GM19035 (cell line): ENCODE data around the gene KATNAL2.

Experiments used
- ATAC-seq: cut with Tn5 transposase; IDR thresholded peaks from one replicate; pipeline ENCODE4 v1.9.1; 2021; ENCODE audit not compliant: unreplicated experiment

Gene KATNAL2

DNA sequence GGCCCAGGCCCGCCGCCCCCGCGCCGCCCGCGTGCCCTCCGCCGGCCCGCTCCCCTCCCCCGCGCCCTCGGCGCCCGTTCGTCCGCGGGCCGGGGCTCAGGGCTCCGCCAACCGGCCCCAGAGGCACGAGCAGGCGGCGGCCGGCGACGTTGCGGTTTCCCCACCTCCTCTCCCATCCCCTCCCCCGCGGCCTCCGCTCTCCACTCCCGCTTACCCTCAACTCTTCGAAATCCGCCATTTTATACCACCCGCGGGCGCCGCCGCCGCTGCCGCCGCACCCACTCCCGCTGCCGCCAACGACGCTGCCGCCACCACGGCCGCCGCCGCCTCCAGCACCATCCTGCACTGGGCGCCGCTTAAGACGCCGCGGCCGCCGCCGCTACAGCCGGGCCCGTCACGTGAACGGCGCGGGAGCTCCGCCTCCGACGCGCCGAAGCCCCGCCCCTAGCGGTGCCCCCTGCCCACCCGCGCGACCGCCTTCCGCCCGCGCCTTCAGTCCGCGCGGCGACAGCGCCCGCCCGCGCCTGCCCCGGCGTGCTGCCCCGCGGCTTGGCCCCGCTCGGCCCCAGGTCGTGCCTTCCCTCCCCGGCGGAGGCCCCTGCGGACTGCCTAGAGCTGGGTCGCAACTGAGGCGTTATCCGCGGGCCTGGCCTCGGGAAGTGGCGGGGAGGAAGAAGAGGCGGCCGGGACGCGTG, at the start of gene KATNAL2, which contains the start of gene PIAS2:
TSS of gene KATNAL2 (plus strand) at position 495 of the 695 bp plus-strand sequence. CDS start 29,271 bp downstream, outside the sequence.
TSS of gene PIAS2 (minus strand) at position 400 of the 695 bp plus-strand sequence. CDS start at position 238, 162 bp downstream.
- ATAC-seq = peak; percentile 87

DNA sequence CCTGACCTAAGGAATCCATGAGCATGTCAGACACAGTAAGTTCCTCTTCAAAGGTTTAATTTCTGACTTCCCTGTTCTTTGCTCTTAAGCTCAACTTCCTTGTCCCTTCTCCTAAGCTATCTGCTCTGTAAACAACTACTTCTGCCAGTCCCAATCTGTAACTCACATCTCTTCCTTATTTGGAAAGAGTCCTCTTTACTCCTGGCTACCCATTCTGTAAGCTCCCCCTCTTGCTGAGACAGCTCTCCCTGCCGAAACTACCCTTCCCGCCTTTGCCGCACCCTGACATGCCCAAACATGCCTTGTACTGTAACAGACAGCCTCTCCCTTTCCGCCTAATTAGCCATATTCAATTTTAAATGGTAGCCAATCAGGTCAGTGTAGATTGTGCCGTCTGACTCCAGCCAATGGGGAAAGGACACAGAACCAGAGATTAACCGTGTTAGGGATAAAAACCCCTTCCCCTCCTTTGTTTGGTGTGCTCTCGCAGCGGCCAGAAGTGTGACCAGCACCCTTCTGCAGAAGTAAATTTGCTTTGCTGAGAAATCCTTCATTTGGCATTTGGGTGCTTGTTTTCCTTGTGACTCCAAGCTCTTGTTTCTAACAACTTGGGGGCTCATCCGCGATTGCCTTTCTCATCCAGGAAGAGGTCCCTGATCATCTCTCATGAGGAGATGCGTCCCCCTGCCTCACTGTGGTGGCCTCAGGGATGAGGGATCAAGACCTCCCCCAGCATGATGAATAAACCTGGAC, 49.1 kb upstream of the KATNAL2 start:
- no peak for ATAC-seq

GRCh38 chr18:46877329-46877987, 39.9 kb upstream of the KATNAL2 start:
- ATAC-seq = no peak

DNA sequence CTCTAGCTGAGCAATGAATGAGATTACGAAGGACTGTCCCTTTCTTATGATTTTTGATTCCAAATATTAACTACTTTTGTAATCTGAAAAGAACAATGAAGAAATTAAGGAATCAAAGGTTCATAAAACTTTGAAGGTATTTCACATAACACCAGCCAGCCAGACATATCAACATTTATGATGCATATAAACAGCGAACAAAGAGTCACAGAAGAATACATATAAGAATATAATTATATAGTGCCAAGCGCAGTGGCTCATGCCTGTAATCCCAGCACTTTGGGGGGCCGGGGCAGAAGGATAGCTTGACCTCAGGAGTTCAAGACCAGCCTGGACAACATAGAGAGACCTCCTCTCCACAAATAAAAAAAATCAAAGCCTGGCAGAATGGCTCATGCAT, 34.2 kb upstream of the KATNAL2 start:
- no peak for ATAC-seq

DNA sequence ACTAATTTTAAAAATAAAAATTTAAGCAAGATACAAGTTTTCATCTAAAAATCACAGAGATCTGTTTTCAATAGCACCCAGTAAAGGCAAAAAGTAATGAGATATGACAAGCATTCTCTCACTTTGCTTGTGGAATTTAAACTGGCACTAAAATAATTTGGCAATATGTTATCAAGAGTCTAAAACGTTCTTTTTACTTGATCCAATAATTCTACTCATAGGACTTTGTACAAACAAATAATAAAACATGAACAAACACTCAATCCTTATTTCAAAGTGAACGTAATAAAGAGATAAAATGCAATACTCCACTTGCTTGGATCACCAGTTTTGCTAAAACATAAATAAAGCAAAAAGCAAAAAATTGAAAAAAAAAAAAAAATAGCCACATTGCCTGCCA, 30.5 kb upstream of the KATNAL2 start:
- no peak for ATAC-seq

GRCh38 chr18:46888965-46889364, 28.4 kb upstream of the KATNAL2 start:
- no peak for ATAC-seq

DNA sequence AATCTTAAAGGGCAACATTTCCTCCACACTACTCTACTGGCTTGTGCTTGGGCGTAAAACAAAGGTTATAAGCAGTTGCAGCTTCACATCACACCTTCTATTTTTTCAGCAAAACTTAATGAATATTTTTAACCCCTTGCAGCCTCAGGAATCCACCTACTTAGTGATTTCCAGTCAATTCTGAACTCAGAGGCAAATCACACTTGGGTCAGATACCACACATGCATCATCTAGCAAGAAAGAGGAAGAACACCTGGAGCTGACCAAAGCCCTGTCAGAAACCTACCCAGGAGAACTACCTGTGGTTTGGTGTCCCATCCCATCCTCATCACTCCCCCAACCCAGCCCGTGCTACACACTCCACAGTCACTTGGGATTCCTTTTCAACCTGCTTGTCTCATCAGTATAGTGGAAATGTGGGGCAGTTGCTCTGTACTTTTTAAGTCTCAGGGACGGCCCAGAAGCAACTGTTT, 25.6 kb upstream of the KATNAL2 start:
- peak; percentile 79 for ATAC-seq

- peak; percentile 66 for ATAC-seq
Measured at GRCh38 chr18:46892842-46893241, 24.6 kb upstream of the KATNAL2 start.

- ATAC-seq = no peak
Measured at GRCh38 chr18:46893360-46893759, 24.0 kb upstream of the KATNAL2 start.

- no peak for ATAC-seq
Measured at GRCh38 chr18:46894124-46894523, 23.3 kb upstream of the KATNAL2 start.

- ATAC-seq = peak; percentile 78
Measured at GRCh38 chr18:46899274-46899948, 18.0 kb upstream of the KATNAL2 start.

DNA sequence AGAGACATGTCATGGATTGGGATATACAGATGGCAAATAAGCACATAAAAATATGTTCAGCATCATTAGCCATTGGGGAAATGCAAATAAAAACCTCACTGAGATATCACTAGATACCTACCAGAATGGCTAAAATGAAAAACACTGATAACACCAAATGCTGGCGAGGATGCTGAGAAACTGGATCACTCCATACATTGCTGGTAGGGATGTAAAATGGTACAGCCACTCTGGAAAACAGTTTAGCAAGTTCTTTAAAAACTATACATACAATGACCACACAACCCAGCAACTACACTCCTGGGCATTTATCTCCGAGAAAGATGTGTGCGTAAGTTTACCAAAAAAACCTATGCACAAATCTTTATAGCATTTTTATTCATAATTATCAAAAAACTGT, 14.0 kb upstream of the KATNAL2 start:
- no peak for ATAC-seq

- no peak for ATAC-seq
Measured at GRCh38 chr18:46909497-46909896, 7.9 kb upstream of the KATNAL2 start.

DNA sequence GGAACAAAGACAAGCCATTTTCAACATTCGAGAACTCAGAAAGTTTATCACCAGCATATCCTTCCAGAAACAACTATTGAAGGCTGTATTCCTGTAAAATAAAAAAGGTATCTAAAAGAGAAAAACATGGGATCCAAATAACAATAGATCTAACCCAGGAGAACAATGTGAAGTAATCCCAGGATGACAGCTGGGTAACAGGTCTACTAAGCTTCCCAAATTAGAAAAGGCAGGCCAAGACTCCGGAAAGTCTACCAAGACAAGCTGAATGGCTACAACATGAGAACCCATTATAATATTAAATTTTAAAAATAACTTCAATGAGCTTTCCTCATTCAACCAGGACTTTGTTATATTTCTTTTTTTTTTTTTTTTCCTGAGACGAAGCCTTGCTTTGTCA, 6.5 kb upstream of the KATNAL2 start:
- no peak for ATAC-seq

GRCh38 chr18:46915800-46916550, 1.4 kb upstream of the KATNAL2 start:
- ATAC-seq = no peak

DNA sequence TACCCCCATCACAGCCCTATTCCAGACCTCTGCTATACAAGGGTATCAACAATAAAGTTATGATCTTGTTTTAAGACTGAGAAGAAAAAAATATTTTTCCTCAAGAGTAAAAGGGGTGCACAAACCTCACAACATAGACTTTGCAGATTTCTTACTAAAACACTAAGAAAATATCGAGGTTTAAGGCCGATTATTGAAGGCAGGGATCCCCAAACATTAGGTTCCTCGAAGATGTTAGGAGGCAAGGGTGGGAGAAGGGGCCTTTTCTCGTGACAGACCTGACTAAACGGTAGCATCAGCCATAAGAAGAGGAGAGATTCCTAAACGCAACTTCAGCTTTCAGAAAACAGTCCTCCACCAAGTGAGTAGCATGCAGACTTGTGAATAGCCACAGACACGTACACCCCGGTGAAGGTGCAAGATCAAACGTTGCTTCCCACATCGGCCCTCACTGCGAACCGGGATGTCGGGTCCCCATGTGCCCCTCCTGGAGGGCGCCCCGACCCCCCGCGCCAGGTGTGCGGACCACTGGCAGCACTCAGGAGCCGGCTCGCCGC, 773 bp upstream of the KATNAL2 start:
- ATAC-seq = no peak

- ATAC-seq = peak; percentile 12
Measured at GRCh38 chr18:46917803-46918600, 600 bp downstream of the KATNAL2 start.

DNA sequence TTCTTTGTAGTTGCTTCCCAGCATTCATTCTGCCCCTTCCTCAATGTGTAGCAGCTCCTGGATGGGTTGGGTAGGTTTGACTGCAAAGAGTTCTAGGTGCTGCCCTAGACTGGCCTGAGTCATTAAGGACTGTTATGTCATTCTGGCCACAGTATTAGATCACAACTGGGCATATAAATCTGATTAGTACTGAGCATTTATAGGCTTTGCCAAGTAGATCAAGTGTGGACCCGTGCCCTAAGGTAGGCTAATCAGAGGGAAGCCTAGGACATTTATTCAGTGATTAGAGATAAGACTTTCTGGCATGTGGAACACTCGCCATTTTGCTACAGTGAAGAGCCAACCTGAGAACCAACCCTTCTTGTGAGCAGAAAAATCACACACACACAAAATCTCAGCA, 2.7 kb downstream of the KATNAL2 start:
- no peak for ATAC-seq

DNA sequence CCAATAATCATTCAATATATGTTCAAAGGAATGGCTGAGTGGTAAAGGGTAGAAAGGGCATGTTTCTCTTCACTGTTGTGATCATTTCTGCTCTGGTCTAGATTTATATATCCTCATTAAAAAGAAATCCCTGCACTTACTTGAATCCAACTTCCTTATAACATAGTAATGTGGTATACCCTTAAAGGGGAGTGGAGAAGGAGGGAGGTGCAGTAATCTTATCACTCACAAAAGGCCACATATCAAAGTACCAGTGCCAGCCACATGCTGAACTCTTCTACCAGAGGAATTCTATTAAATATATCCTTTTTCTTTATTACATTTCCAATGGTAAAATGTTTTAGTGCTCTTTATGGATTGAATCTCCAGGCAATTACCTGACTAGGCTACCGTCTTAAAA, 3.3 kb downstream of the KATNAL2 start:
- ATAC-seq = no peak
